Stimulated activated naive B cell treated with anti-CD40 and anti-IgM and Interleukin-4, amounts not matched to agents 10 μg/mL and 1 μg/mL and 100 μg/mL, for 72 hours (primary cell): Measurements from ENCODE around the gene PCYT1A.
"Not testable (repeated sequence)": the region's sequence is repeated elsewhere in the genome, so short reads cannot be mapped to it uniquely, and the experiment has no call there.

ENCODE experiments used
- ATAC-seq, 2 donors: fragments of 150-1000 bp; cut with Tn5 transposase; replicated peaks; 2 replicates each; pipeline ENCODE4 v1.10.0; 2021; ENCODE audit warnings: moderate library complexity in 1 of 2
- DNase-seq: peaks from one replicate; pipeline ENCODE4 v3.0.0; 2021
- H3K27ac Mint-ChIP-seq: one replicate; pipeline ENCODE4 v1.8.0; 2022; ENCODE audit warnings: mild to moderate bottlenecking, mixed read lengths
- H3K27me3 Mint-ChIP-seq, 2 donors: one replicate each; pipeline ENCODE4 v1.8.0; 2022; ENCODE audit warnings: mixed read lengths in 2 of 2
- H3K36me3 Mint-ChIP-seq, 2 donors: one replicate each; pipeline ENCODE4 v1.8.0; 2022; ENCODE audit warnings: mixed read lengths in 2 of 2, mild to moderate bottlenecking in 1 of 2
- H3K4me1 Mint-ChIP-seq, 2 donors: one replicate each; pipeline ENCODE4 v1.8.0; 2022; ENCODE audit warnings: mixed read lengths in 2 of 2, mild to moderate bottlenecking in 1 of 2
- H3K4me3 Mint-ChIP-seq, 2 donors: one replicate each; pipeline ENCODE4 v1.8.0; 2022; ENCODE audit warnings: mild to moderate bottlenecking in 2 of 2, mixed read lengths in 2 of 2, moderate library complexity in 1 of 2
- H3K9me3 Mint-ChIP-seq, 2 donors: one replicate each; pipeline ENCODE4 v1.8.0; 2022; ENCODE audit warnings: mixed read lengths in 2 of 2, mild to moderate bottlenecking in 1 of 2

Gene PCYT1A

GRCh38 chr3:196315821-196316220 lies 28.3 kb upstream of the PCYT1A start:
- ATAC-seq (no peak), DNase-seq (no peak)
- Mint-ChIP-seq H3K4me3 (no peak overlapping the region), H3K9me3 (no peaks in the 10 kb centered on the region), H3K27me3 (no peaks in the 10 kb centered on the region), H3K36me3 (peaks cover 5 to 7% of the 10 kb centered on the region in 2 donors), H3K4me1 (peaks cover 4 to 11% of the 10 kb centered on the region in 2 donors), H3K27ac (no peak overlapping the region)

- Mint-ChIP-seq H3K9me3 (no peaks in the 10 kb centered on the region), H3K36me3 (peaks cover 4 to 5% of the 10 kb centered on the region in 2 donors), H3K27ac (no peak overlapping the region), H3K4me1 (peaks cover 4 to 11% of the 10 kb centered on the region in 2 donors), H3K4me3 (no peak overlapping the region), H3K27me3 (no peaks in the 10 kb centered on the region)
- ATAC-seq (no peak), DNase-seq (no peak)
Measured at GRCh38 chr3:196314597-196314996, 27.1 kb upstream of the PCYT1A start.

GRCh38 chr3:196314086-196314485 lies 26.6 kb upstream of the PCYT1A start:
- not testable (repeated sequence) for DNase-seq, H3K27me3 Mint-ChIP-seq, H3K9me3 Mint-ChIP-seq, ATAC-seq, H3K36me3 Mint-ChIP-seq, H3K4me3 Mint-ChIP-seq, H3K27ac Mint-ChIP-seq
- peaks cover 4 to 11% of the 10 kb centered on the region in 2 donors for H3K4me1 Mint-ChIP-seq

GRCh38 chr3:196302960-196303359 lies 15.4 kb upstream of the PCYT1A start:
- not testable (repeated sequence) for H3K27ac Mint-ChIP-seq, H3K9me3 Mint-ChIP-seq, ATAC-seq, H3K4me3 Mint-ChIP-seq, H3K36me3 Mint-ChIP-seq, DNase-seq, H3K27me3 Mint-ChIP-seq, H3K4me1 Mint-ChIP-seq

- H3K36me3 Mint-ChIP-seq, DNase-seq, H3K27me3 Mint-ChIP-seq, ATAC-seq, H3K27ac Mint-ChIP-seq, H3K4me3 Mint-ChIP-seq, H3K9me3 Mint-ChIP-seq, H3K4me1 Mint-ChIP-seq: not testable (repeated sequence)
Measured at GRCh38 chr3:196302551-196302950, 15.0 kb upstream of the PCYT1A start.

GRCh38 chr3:196298521-196298920 lies 11.0 kb upstream of the PCYT1A start:
- no peak overlapping the region for H3K4me3 Mint-ChIP-seq
- H3K9me3 Mint-ChIP-seq = no peaks in the 10 kb centered on the region
- H3K4me1 Mint-ChIP-seq = peaks cover 0 to 13% of the 10 kb centered on the region in 2 donors
- H3K27me3 Mint-ChIP-seq = no peaks in the 10 kb centered on the region
- no peak for ATAC-seq
- H3K27ac Mint-ChIP-seq = no peak overlapping the region
- peaks cover 1 to 4% of the 10 kb centered on the region in 2 donors for H3K36me3 Mint-ChIP-seq
- DNase-seq = no peak

GRCh38 chr3:196292286-196292923 lies 4.9 kb upstream of the PCYT1A start:
- peak overlapping the region in 1 of 2 donors; percentile 43 for H3K4me3 Mint-ChIP-seq
- peaks cover 0 to 7% of the 10 kb centered on the region in 2 donors for H3K36me3 Mint-ChIP-seq
- DNase-seq = no peak
- ATAC-seq = no peak
- H3K9me3 Mint-ChIP-seq = no peaks in the 10 kb centered on the region
- H3K4me1 Mint-ChIP-seq = peaks cover 7 to 13% of the 10 kb centered on the region in 2 donors
- peak overlapping the region; percentile 77 for H3K27ac Mint-ChIP-seq
- no peaks in the 10 kb centered on the region for H3K27me3 Mint-ChIP-seq

- DNase-seq = no peak
- H3K36me3 Mint-ChIP-seq = peaks cover 0 to 17% of the 10 kb centered on the region in 2 donors
- no peaks in the 10 kb centered on the region for H3K27me3 Mint-ChIP-seq
- H3K4me1 Mint-ChIP-seq = peaks cover 27 to 35% of the 10 kb centered on the region in 2 donors
- peak overlapping the region; percentile 98 for H3K27ac Mint-ChIP-seq
- H3K4me3 Mint-ChIP-seq = peak overlapping the region; percentile 97 to 98
- ATAC-seq = no peak
- no peaks in the 10 kb centered on the region for H3K9me3 Mint-ChIP-seq
Measured at GRCh38 chr3:196288141-196288460, 575 bp upstream of the PCYT1A start.

- H3K9me3 Mint-ChIP-seq = no peaks in the 10 kb centered on the region
- peak overlapping the region; percentile 97 to 98 for H3K4me3 Mint-ChIP-seq
- ATAC-seq = peak; percentile 43 to 47
- peak overlapping the region; percentile 98 for H3K27ac Mint-ChIP-seq
- no peak for DNase-seq
- peaks cover 0 to 17% of the 10 kb centered on the region in 2 donors for H3K36me3 Mint-ChIP-seq
- H3K27me3 Mint-ChIP-seq = no peaks in the 10 kb centered on the region
- peaks cover 23 to 35% of the 10 kb centered on the region in 2 donors for H3K4me1 Mint-ChIP-seq
Measured at GRCh38 chr3:196287090-196287439, 461 bp downstream of the PCYT1A start.

GRCh38 chr3:196284396-196284795 lies 3.1 kb downstream of the PCYT1A start:
- Mint-ChIP-seq H3K4me1 (peaks cover 30 to 52% of the 10 kb centered on the region in 2 donors), H3K4me3 (no peak overlapping the region), H3K36me3 (peaks cover 0 to 18% of the 10 kb centered on the region in 2 donors), H3K9me3 (no peaks in the 10 kb centered on the region), H3K27me3 (no peaks in the 10 kb centered on the region), H3K27ac (no peak overlapping the region)
- DNase-seq (no peak), ATAC-seq (no peak)

GRCh38 chr3:196281962-196282361 lies 5.6 kb downstream of the PCYT1A start:
- H3K27me3 Mint-ChIP-seq = no peaks in the 10 kb centered on the region
- H3K27ac Mint-ChIP-seq = no peak overlapping the region
- peaks cover 2 to 24% of the 10 kb centered on the region in 2 donors for H3K36me3 Mint-ChIP-seq
- ATAC-seq (no peak), DNase-seq (no peak)
- peaks cover 34 to 53% of the 10 kb centered on the region in 2 donors for H3K4me1 Mint-ChIP-seq
- H3K4me3 Mint-ChIP-seq = no peak overlapping the region
- no peaks in the 10 kb centered on the region for H3K9me3 Mint-ChIP-seq

GRCh38 chr3:196280689-196281440 lies 6.7 kb downstream of the PCYT1A start:
- Mint-ChIP-seq H3K27me3 (no peaks in the 10 kb centered on the region), H3K9me3 (no peaks in the 10 kb centered on the region), H3K4me3 (no peak overlapping the region), H3K4me1 (peaks cover 27 to 43% of the 10 kb centered on the region in 2 donors), H3K36me3 (peaks cover 2 to 21% of the 10 kb centered on the region in 2 donors), H3K27ac (peak overlapping the region; percentile 0)
- DNase-seq (no peak), ATAC-seq (peak; percentile 77 to 79)

- no peak for DNase-seq
- ATAC-seq = no peak
- H3K4me3 Mint-ChIP-seq = no peak overlapping the region
- H3K36me3 Mint-ChIP-seq = peaks cover 11 to 42% of the 10 kb centered on the region in 2 donors
- no peaks in the 10 kb centered on the region for H3K9me3 Mint-ChIP-seq
- peaks cover 21 to 43% of the 10 kb centered on the region in 2 donors for H3K4me1 Mint-ChIP-seq
- no peaks in the 10 kb centered on the region for H3K27me3 Mint-ChIP-seq
- H3K27ac Mint-ChIP-seq = peak overlapping the region; percentile 10
Measured at GRCh38 chr3:196275126-196275525, 12.4 kb downstream of the PCYT1A start.

GRCh38 chr3:196274585-196274984 lies 12.9 kb downstream of the PCYT1A start:
- Mint-ChIP-seq H3K36me3 (peaks cover 14 to 44% of the 10 kb centered on the region in 2 donors), H3K4me3 (peak overlapping the region in 1 of 2 donors; percentile 41), H3K27ac (peak overlapping the region; percentile 10), H3K9me3 (no peaks in the 10 kb centered on the region), H3K4me1 (peaks cover 22 to 42% of the 10 kb centered on the region in 2 donors), H3K27me3 (no peaks in the 10 kb centered on the region)
- peak; percentile 55 to 76 for ATAC-seq
- no peak for DNase-seq

- H3K9me3 Mint-ChIP-seq = no peaks in the 10 kb centered on the region
- no peak overlapping the region for H3K4me3 Mint-ChIP-seq
- H3K36me3 Mint-ChIP-seq = peaks cover 22 to 46% of the 10 kb centered on the region in 2 donors
- H3K27ac Mint-ChIP-seq = no peak overlapping the region
- peaks cover 21 to 41% of the 10 kb centered on the region in 2 donors for H3K4me1 Mint-ChIP-seq
- no peaks in the 10 kb centered on the region for H3K27me3 Mint-ChIP-seq
- DNase-seq (no peak), ATAC-seq (no peak)
Measured at GRCh38 chr3:196273655-196274054, 13.9 kb downstream of the PCYT1A start.
